K562 (cell line): ENCODE results near the gene PIGC. TPM values are rescaled to one million over a fixed set of nuclear protein-coding genes. Genes with fewer than 3 reads are reported as not detected.

Experiments
- ATAC-seq: fragments of 200-7000 bp; cut with Tn5 transposase; 3 replicates; pipeline ENCODE4 v1.9.1; 2020; ENCODE audit warnings: moderate library complexity
- BruUV-seq: library from RNA; stranded (reverse); fragments of 400-500 nt; replicated peaks from 2 replicates; lab custom pipeline; 2021; lab: Mats Ljungman, UMichigan
- CTCF ChIA-PET: fragments of 300-600 bp; formaldehyde crosslinking; extraction: SDS; loops from one replicate; lab custom pipeline; 2021; ENCODE audit warnings: low intra/inter-chr PET ratio; lab: Yijun Ruan, JAX
- POLR2A ChIA-PET: fragments of 300-600, 350-650 bp; sonication (Branson Sonifier 250); formaldehyde crosslinking; extraction: SDS; loops from one replicate; lab custom pipeline; 2021; ENCODE audit warnings: antibody characterized with exemption, inconsistent platforms; lab: Yijun Ruan, JAX
- DNase-seq, 4 experiments: peaks; one replicate each; pipeline versions ENCODE4 v3.0.0 to v3.0.0-alpha.2; 2011 to 2018; ENCODE audit warnings: low spot score in 3 of 4, mixed read lengths in 3 of 4; ENCODE audit errors: extremely low read depth in 1 of 4
- FAIRE-seq: peaks from 2 replicates; lab custom pipeline; 2011; peaks lifted over from hg19 to GRCh38; lab: Jason Lieb, UNC
- H2AFZ ChIP-seq: 2 replicates; pipeline ENCODE4 v1.6.0; 2011; ENCODE audit warnings: low read depth, low read length, control low read depth, inconsistent platforms
- H3K27ac ChIP-seq: fragments of 200-600 bp; 3 replicates; pipeline ENCODE4 v1.8.0; 2011; ENCODE audit warnings: low read depth, mild to moderate bottlenecking, control low read depth, inconsistent platforms, low read length, moderate library complexity, mixed read lengths; ENCODE audit errors: extremely low read depth
- H3K27me3 ChIP-seq, 2 experiments: fragments of 300-600 bp in 1 of 2; 2 replicates in 1 of 2; 3 replicates in 1 of 2; pipeline versions ENCODE4 v1.6.0 to v1.8.0; 2011; ENCODE audit warnings: inconsistent platforms in 2 of 2, low read length in 2 of 2, mild to moderate bottlenecking in 1 of 2, mixed read lengths in 1 of 2, moderate library complexity in 1 of 2; ENCODE audit not compliant: control insufficient read depth in 2 of 2, insufficient read depth in 2 of 2
- H3K36me3 ChIP-seq: fragments of 300-600 bp; 3 replicates; pipeline ENCODE4 v1.8.0; 2011; ENCODE audit warnings: mild to moderate bottlenecking, low read length, inconsistent platforms; ENCODE audit not compliant: control insufficient read depth, insufficient read depth
- H3K4me1 ChIP-seq, 2 experiments: fragments of 200-600 bp in 1 of 2; replicated peaks in 1 of 2; 2 replicates in 1 of 2; 3 replicates in 1 of 2; pipeline versions ENCODE4 v1.5.1 to v1.8.0; 2011; ENCODE audit warnings: inconsistent platforms in 2 of 2, low read length in 2 of 2, mild to moderate bottlenecking in 1 of 2, mixed read lengths in 1 of 2, moderate library complexity in 1 of 2; ENCODE audit not compliant: control insufficient read depth in 2 of 2, insufficient read depth in 2 of 2
- H3K4me2 ChIP-seq: 2 replicates; pipeline ENCODE4 v1.6.1; 2011; ENCODE audit warnings: low read length, control low read depth, inconsistent platforms, mixed read lengths; ENCODE audit not compliant: insufficient read depth
- H3K4me3 ChIP-seq: fragments of 200-600 bp; sonication (generic), shearing (Covaris generic); 2 replicates; pipeline ENCODE4 v1.5.1; 2016; ENCODE audit warnings: control low read depth, inconsistent platforms
- H3K79me2 ChIP-seq: fragments of 200-600 bp; 3 replicates; pipeline ENCODE4 v1.8.0; 2011; ENCODE audit warnings: low read length, inconsistent platforms; ENCODE audit not compliant: control insufficient read depth, insufficient read depth
- H3K9ac ChIP-seq, 2 experiments: 2 replicates each; pipeline versions ENCODE4 v1.6.0 to v1.6.1; 2011; ENCODE audit warnings: low read depth in 2 of 2, low read length in 2 of 2, control low read depth in 1 of 2, inconsistent platforms in 1 of 2, mild to moderate bottlenecking in 1 of 2, mixed read lengths in 1 of 2; ENCODE audit not compliant: insufficient read depth in 1 of 2
- H3K9me1 ChIP-seq: one replicate; pipeline ENCODE4 v1.6.0; 2011; ENCODE audit warnings: inconsistent platforms, mild to moderate bottlenecking, low read length, moderate library complexity; ENCODE audit not compliant: control insufficient read depth, insufficient read depth
- H3K9me3 ChIP-seq: replicated peaks from 2 replicates; pipeline ENCODE4 v1.5.1; 2011; ENCODE audit warnings: low read depth, low read length, inconsistent platforms; ENCODE audit not compliant: control insufficient read depth, insufficient read depth
- H4K20me1 ChIP-seq: replicated peaks from 2 replicates; pipeline ENCODE4 v1.6.1; 2011; ENCODE audit warnings: low read length, inconsistent platforms, mixed read lengths; ENCODE audit not compliant: control insufficient read depth, insufficient read depth
- HMG20A ChIP-seq: fragments of 450-650 bp; formaldehyde crosslinking; conservative IDR thresholded peaks from 2 replicates; pipeline ENCODE4 v1.4.0; 2020; ENCODE audit warnings: mild to moderate bottlenecking, mixed read lengths
- HMG20B ChIP-seq: fragments of 250-450 bp; sonication (Bioruptor Pico); IDR thresholded peaks from 2 replicates; pipeline ENCODE4 v1.5.0; 2021; ENCODE audit warnings: mild to moderate bottlenecking
- HNRNPK ChIP-seq: fragments of 200-400 bp; formaldehyde crosslinking; IDR thresholded peaks from one replicate; pipeline ENCODE4 v1.6.1; 2018; ENCODE audit warnings: mild to moderate bottlenecking, low read depth, low read length; ENCODE audit not compliant: poor library complexity, severe bottlenecking
- MCM7 ChIP-seq, 2 experiments: fragments of 450-650 bp; IDR thresholded peaks; 2 replicates each; pipeline ENCODE4 v1.6.1; 2016 to 2018
- RBFOX2 ChIP-seq: fragments of 200-400 bp; formaldehyde crosslinking; IDR thresholded peaks from 2 replicates; pipeline ENCODE4 v1.6.1; 2017; ENCODE audit warnings: low read depth, mild to moderate bottlenecking, low read length, moderate library complexity
- SMARCB1 ChIP-seq: IDR thresholded peaks from 2 replicates; pipeline ENCODE4 v1.6.1; 2011; ENCODE audit warnings: improper control_type of control experiment, low read depth; ENCODE audit not compliant: insufficient read length
- ZC3H11A ChIP-seq: IDR thresholded peaks from 2 replicates; pipeline ENCODE4 v1.6.1; 2012; ENCODE audit warnings: low read depth, low read length, improper control_type of control experiment
- ZNF445 ChIP-seq: fragments of 250-450 bp; sonication (Bioruptor Pico); IDR thresholded peaks from 2 replicates; pipeline ENCODE4 v1.4.0; 2020; ENCODE audit warnings: low read depth, mild to moderate bottlenecking, moderate library complexity
- ZNF780A ChIP-seq: fragments of 250-450 bp; sonication (Bioruptor Pico); IDR thresholded peaks from 2 replicates; pipeline ENCODE4 v1.5.0; 2021; ENCODE audit warnings: mild to moderate bottlenecking
- WGBS: fragments of 100-300 bp; shearing (Covaris generic); methylation state at CpG from one replicate; pipeline ENCODE4 v1.1.6; 2016; ENCODE audit warnings: low coverage, mixed read lengths; ENCODE audit not compliant: insufficient coverage; ENCODE audit errors: missing lambda C conversion rate; 5-methylcytosine and 5-hydroxymethylcytosine counted together
- in situ Hi-C: fragments of 300-500 bp; cut with MboI; formaldehyde crosslinking; loops from 4 replicates; pipeline ENCODE4 v1.15.0; 2018; ENCODE audit warnings: inconsistent platforms, mixed read lengths
- intact Hi-C: fragments of 100-400 bp; cut with micrococcal nuclease; formaldehyde crosslinking; loops from 2 replicates; pipeline ENCODE4 v1.14.2; 2022
- polyA plus RNA-seq, 8 experiments: library from polyadenylated mRNA; depleted of rRNA in 4 of 8; stranded (reverse) in 5 of 8; unstranded in 3 of 8; fragments of >200 nt; fragmentation: Nextera tagmentation in 2 of 8; fragmentation: Illumina TruSeq in 1 of 8; extraction: Ambion mirVana in 2 of 8; extraction: Trizol in 1 of 8; gene quantifications; 2 replicates each; pipeline versions ENCODE4 v1.2.1 to v1.2.3, GENCODE V29; 2011 to 2014; ENCODE audit warnings: inconsistent platforms in 1 of 8, missing spikeins in 1 of 8
- total RNA-seq, 7 experiments: library from RNA; depleted of rRNA in 6 of 7; stranded (reverse); fragments of >200 nt in 6 of 7; fragmentation: Illumina TruSeq in 2 of 7; extraction: Trizol in 2 of 7; gene quantifications; 2 replicates each; pipeline versions ENCODE4 v1.2.1 to v1.2.3, GENCODE V29; 2011 to 2021; ENCODE audit warnings: low replicate concordance in 1 of 7
- TF ChIP-seq, protein P1 (sequence below): sonication (generic); formaldehyde crosslinking; IDR thresholded peaks from 2 replicates; pipeline ENCODE4 v1.8.0; 2022; ENCODE audit warnings: missing genetic modification reagents, mild to moderate bottlenecking, borderline replicate concordance
- TF ChIP-seq, protein P2 (sequence below): fragments of 450-650 bp; IDR thresholded peaks from 2 replicates; pipeline ENCODE4 v1.6.1; 2017; ENCODE audit warnings: antibody characterized with exemption, mild to moderate bottlenecking
- TF ChIP-seq, protein P3 (sequence below): fragments of 450-650 bp; IDR thresholded peaks from 2 replicates; pipeline ENCODE4 v1.6.1; 2014; ENCODE audit warnings: low read depth, mild to moderate bottlenecking, moderate library complexity, borderline replicate concordance
- TF ChIP-seq, protein P4 (sequence below): fragments of 250-450 bp; sonication (Bioruptor Pico); IDR thresholded peaks from 2 replicates; pipeline ENCODE4 v1.8.0; 2021; ENCODE audit warnings: moderate library complexity, mild to moderate bottlenecking, inconsistent platforms

The PIGC gene
- total and polyA plus RNA-seq, 9 of the 15 experiments (the other 6 are each of a cell fraction or from before 2014, with no cell fraction given), result 30.5 to 97.9 (median 54.7) TPM

DNA sequence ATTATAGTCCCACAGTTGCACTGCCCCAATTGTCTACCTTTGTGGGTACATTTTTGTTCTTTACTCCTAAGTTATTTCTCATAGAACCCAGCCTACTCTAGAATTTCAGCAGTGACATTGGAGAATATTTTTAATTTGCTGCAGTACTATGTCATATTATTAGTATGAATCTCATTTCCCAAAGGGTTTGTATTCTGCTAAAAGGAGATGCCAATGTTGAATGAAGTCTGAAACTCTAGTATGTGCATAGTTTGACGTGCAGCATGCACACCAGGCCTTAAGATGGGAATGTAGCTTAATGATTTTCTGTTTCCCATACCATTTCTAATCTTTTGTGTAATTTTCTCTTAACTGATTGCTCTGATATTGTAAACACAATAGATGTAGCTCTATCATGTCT lies 33.8 kb downstream of the PIGC start:
- WGBS, result 0% methylated on average over 1 of the region's 1 CpG
- Histone ChIP-seq H4K20me1 (no peaks in the 10 kb centered on the region), H3K9me1 (no peaks in the 10 kb centered on the region), H3K4me2 (no peak overlapping the region), H3K4me1 (no peaks in the 10 kb centered on the region), H3K36me3 (no peaks in the 10 kb centered on the region), H2AFZ (no peak overlapping the region), H3K27me3 (no peaks in the 10 kb centered on the region), H3K27ac (no peak overlapping the region), H3K9me3 (no peaks in the 10 kb centered on the region), H3K79me2 (no peaks in the 10 kb centered on the region), H3K9ac (no peak overlapping the region), H3K4me3 (no peak overlapping the region)
- CTCF ChIA-PET, result no interaction called here
- DNase-seq (no peak), FAIRE-seq (no peak), ATAC-seq (no peak)
- intact Hi-C loops, result no loop called here
- BruUV-seq, result no TSS peak
- POLR2A ChIA-PET, result no interaction called here
- in situ Hi-C loops, result no loop called here
- no peak for TF ChIP-seq ZNF445 (CRISPR knock-in tag)
- TF ChIP-seq MCM7 (IDR thresholded peaks at IDR 0.05), result no peak
- TF ChIP-seq HNRNPK, result no peak
- TF ChIP-seq, protein P1, sequence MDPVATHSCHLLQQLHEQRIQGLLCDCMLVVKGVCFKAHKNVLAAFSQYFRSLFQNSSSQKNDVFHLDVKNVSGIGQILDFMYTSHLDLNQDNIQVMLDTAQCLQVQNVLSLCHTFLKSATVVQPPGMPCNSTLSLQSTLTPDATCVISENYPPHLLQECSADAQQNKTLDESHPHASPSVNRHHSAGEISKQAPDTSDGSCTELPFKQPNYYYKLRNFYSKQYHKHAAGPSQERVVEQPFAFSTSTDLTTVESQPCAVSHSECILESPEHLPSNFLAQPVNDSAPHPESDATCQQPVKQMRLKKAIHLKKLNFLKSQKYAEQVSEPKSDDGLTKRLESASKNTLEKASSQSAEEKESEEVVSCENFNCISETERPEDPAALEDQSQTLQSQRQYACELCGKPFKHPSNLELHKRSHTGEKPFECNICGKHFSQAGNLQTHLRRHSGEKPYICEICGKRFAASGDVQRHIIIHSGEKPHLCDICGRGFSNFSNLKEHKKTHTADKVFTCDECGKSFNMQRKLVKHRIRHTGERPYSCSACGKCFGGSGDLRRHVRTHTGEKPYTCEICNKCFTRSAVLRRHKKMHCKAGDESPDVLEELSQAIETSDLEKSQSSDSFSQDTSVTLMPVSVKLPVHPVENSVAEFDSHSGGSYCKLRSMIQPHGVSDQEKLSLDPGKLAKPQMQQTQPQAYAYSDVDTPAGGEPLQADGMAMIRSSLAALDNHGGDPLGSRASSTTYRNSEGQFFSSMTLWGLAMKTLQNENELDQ (CRISPR knock-in tag), result no peak
- no peak for TF ChIP-seq ZNF780A (CRISPR knock-in tag)
- TF ChIP-seq HMG20B (CRISPR knock-in tag), result no peak
- no peak for TF ChIP-seq ZC3H11A
- TF ChIP-seq, protein P2, sequence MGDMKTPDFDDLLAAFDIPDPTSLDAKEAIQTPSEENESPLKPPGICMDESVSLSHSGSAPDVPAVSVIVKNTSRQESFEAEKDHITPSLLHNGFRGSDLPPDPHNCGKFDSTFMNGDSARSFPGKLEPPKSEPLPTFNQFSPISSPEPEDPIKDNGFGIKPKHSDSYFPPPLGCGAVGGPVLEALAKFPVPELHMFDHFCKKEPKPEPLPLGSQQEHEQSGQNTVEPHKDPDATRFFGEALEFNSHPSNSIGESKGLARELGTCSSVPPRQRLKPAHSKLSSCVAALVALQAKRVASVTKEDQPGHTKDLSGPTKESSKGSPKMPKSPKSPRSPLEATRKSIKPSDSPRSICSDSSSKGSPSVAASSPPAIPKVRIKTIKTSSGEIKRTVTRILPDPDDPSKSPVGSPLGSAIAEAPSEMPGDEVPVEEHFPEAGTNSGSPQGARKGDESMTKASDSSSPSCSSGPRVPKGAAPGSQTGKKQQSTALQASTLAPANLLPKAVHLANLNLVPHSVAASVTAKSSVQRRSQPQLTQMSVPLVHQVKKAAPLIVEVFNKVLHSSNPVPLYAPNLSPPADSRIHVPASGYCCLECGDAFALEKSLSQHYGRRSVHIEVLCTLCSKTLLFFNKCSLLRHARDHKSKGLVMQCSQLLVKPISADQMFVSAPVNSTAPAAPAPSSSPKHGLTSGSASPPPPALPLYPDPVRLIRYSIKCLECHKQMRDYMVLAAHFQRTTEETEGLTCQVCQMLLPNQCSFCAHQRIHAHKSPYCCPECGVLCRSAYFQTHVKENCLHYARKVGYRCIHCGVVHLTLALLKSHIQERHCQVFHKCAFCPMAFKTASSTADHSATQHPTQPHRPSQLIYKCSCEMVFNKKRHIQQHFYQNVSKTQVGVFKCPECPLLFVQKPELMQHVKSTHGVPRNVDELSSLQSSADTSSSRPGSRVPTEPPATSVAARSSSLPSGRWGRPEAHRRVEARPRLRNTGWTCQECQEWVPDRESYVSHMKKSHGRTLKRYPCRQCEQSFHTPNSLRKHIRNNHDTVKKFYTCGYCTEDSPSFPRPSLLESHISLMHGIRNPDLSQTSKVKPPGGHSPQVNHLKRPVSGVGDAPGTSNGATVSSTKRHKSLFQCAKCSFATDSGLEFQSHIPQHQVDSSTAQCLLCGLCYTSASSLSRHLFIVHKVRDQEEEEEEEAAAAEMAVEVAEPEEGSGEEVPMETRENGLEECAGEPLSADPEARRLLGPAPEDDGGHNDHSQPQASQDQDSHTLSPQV, result no peak
- TF ChIP-seq, protein P3, sequence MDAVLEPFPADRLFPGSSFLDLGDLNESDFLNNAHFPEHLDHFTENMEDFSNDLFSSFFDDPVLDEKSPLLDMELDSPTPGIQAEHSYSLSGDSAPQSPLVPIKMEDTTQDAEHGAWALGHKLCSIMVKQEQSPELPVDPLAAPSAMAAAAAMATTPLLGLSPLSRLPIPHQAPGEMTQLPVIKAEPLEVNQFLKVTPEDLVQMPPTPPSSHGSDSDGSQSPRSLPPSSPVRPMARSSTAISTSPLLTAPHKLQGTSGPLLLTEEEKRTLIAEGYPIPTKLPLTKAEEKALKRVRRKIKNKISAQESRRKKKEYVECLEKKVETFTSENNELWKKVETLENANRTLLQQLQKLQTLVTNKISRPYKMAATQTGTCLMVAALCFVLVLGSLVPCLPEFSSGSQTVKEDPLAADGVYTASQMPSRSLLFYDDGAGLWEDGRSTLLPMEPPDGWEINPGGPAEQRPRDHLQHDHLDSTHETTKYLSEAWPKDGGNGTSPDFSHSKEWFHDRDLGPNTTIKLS, result no peak
- no peak for TF ChIP-seq RBFOX2
- TF ChIP-seq, protein P4, sequence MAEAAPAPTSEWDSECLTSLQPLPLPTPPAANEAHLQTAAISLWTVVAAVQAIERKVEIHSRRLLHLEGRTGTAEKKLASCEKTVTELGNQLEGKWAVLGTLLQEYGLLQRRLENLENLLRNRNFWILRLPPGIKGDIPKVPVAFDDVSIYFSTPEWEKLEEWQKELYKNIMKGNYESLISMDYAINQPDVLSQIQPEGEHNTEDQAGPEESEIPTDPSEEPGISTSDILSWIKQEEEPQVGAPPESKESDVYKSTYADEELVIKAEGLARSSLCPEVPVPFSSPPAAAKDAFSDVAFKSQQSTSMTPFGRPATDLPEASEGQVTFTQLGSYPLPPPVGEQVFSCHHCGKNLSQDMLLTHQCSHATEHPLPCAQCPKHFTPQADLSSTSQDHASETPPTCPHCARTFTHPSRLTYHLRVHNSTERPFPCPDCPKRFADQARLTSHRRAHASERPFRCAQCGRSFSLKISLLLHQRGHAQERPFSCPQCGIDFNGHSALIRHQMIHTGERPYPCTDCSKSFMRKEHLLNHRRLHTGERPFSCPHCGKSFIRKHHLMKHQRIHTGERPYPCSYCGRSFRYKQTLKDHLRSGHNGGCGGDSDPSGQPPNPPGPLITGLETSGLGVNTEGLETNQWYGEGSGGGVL, result no peak
- no peak for TF ChIP-seq SMARCB1
- TF ChIP-seq HMG20A (CRISPR knock-in tag), result no peak
